Measurements from ENCODE around the gene RPS27. TPM values are rescaled to one million over a fixed set of nuclear protein-coding genes. Genes with fewer than 3 reads are reported as not detected.
"Not testable (repeated sequence)": the region's sequence is repeated elsewhere in the genome, so short reads cannot be mapped to it uniquely, and the experiment has no call there.

Gene RPS27

GRCh38 chr1:154014154-154014907, 23.8 kb downstream of the RPS27 start:
- Histone ChIP-seq H3K4me3 (replicated peaks; ENCODE audit: insufficient read depth, low read length) (no peak overlapping the region), H3K27me3 (ENCODE audit: insufficient read depth, poor library complexity, severe bottlenecking) (no peaks in the 10 kb centered on the region), H3K27ac (replicated peaks) (no peak overlapping the region)
- no peak for TF ChIP-seq POLR2AphosphoS5 (IDR thresholded peaks at IDR 0.05; ENCODE audit: low read depth)
- no peak for TF ChIP-seq SPI1 (IDR thresholded peaks at IDR 0.05; ENCODE audit: borderline replicate concordance, low read depth)
- TF ChIP-seq REST (IDR thresholded peaks at IDR 0.05; ENCODE audit: insufficient replicate concordance, low read depth), result no peak
- TF ChIP-seq GABPA (IDR thresholded peaks at IDR 0.05; ENCODE audit: low read depth), result no peak
- DNase-seq (ENCODE audit: low read depth in 1 of 2, low spot score in 1 of 2), result no peak

DNA sequence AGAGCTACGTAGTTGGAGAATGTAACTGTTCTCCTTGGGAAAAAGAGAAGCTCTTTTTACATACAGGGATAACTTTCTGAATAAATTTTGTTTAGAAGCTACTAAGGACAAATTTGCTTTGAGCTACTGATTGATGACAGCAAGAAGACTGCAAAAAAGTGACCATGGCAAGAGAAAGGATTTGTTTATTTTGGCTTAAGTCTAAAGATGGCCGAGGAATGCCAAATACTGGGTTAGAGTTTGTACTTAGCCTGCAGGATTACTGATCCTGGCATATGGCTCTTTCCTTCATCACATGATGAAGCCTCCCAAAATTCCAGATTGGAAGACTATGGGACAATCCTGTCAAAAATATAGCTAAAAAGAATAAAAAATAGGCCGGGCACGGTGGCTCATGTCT, 28.7 kb downstream of the RPS27 start:
- no peak overlapping the region for H3K27ac ChIP-seq (replicated peaks)
- no peaks in the 10 kb centered on the region for H3K27me3 ChIP-seq (ENCODE audit: insufficient read depth, poor library complexity, severe bottlenecking)
- TF ChIP-seq, protein P1, sequence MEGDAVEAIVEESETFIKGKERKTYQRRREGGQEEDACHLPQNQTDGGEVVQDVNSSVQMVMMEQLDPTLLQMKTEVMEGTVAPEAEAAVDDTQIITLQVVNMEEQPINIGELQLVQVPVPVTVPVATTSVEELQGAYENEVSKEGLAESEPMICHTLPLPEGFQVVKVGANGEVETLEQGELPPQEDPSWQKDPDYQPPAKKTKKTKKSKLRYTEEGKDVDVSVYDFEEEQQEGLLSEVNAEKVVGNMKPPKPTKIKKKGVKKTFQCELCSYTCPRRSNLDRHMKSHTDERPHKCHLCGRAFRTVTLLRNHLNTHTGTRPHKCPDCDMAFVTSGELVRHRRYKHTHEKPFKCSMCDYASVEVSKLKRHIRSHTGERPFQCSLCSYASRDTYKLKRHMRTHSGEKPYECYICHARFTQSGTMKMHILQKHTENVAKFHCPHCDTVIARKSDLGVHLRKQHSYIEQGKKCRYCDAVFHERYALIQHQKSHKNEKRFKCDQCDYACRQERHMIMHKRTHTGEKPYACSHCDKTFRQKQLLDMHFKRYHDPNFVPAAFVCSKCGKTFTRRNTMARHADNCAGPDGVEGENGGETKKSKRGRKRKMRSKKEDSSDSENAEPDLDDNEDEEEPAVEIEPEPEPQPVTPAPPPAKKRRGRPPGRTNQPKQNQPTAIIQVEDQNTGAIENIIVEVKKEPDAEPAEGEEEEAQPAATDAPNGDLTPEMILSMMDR (IDR thresholded peaks at IDR 0.05; ENCODE audit: insufficient read depth, low read length), result no peak
- TF ChIP-seq POLR2AphosphoS5 (IDR thresholded peaks at IDR 0.05; ENCODE audit: low read depth), result no peak
- DNase-seq (ENCODE audit: low read depth in 1 of 2, low spot score in 1 of 2), result no peak
- H3K4me3 ChIP-seq (replicated peaks; ENCODE audit: insufficient read depth, low read length), result no peak overlapping the region

- Histone ChIP-seq H3K4me3 (replicated peaks; ENCODE audit: insufficient read depth, low read length) (no peak overlapping the region), H3K27ac (replicated peaks) (no peak overlapping the region), H3K27me3 (ENCODE audit: insufficient read depth, poor library complexity, severe bottlenecking) (no peaks in the 10 kb centered on the region)
- DNase-seq (ENCODE audit: low read depth in 1 of 2, low spot score in 1 of 2), result no peak
- TF ChIP-seq POLR2AphosphoS5 (IDR thresholded peaks at IDR 0.05; ENCODE audit: low read depth), result no peak
- TF ChIP-seq GABPA (IDR thresholded peaks at IDR 0.05; ENCODE audit: low read depth), result no peak
Observed at GRCh38 chr1:154019940-154020339, 29.4 kb downstream of the RPS27 start.

DNA sequence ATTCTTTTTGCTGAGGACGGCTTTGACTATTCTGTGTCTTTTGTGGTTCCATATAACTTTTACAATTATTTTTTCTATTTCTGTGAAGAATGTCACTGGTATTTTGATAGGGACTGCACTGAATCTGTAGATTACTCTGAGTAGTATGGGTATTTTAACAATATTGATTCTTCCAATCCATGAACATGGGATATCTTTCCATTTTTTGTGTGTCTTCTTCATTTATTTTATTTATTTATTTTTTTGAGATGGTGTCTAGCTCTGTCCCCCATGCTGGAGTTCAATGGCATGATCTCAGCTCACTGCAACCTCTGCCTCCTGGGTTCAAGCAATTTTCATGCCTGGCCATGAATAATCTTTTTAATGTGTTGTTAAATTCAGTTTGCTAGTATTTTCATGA, 43.1 kb downstream of the RPS27 start:
- not testable (repeated sequence) for H3K4me3 ChIP-seq (replicated peaks; ENCODE audit: insufficient read depth, low read length)

More for the DNA sequence above, 43.1 kb downstream of the RPS27 start:
- not testable (repeated sequence) for H3K27ac ChIP-seq (replicated peaks); DNase-seq (ENCODE audit: low read depth in 1 of 2, low spot score in 1 of 2); H3K27me3 ChIP-seq (ENCODE audit: insufficient read depth, poor library complexity, severe bottlenecking)

Small RNAs within 50 kb of the gene (microRNA-seq; reads per million reads assigned to microRNA genes)
- gene MIR6737, result not detected

Data from HL-60 (cell line).